A549 (cell line): ENCODE results near the gene SLIT3.

Experiments used
- EHMT2 ChIP-seq: fragments of 200-600 bp; sonication (generic); IDR thresholded peaks from 2 replicates; pipeline ENCODE4 v1.6.1; 2016; ENCODE audit warnings: antibody characterized with exemption, low read depth, mild to moderate bottlenecking, moderate library complexity
- JUN ChIP-seq, 2 experiments: fragments of >200 bp; sonication (Bioruptor Twin); formaldehyde crosslinking; IDR thresholded peaks; 2 replicates in 1 of 2; 3 replicates in 1 of 2; pipeline ENCODE4 v1.6.1; 2016 to 2017
- MAFK ChIP-seq: fragments of 450-650 bp; IDR thresholded peaks from 2 replicates; pipeline ENCODE4 v1.6.1; 2014; ENCODE audit not compliant: partially characterized antibody
- NFE2L2 ChIP-seq: fragments of 150-350 bp; conservative IDR thresholded peaks from 2 replicates; pipeline ENCODE4 v1.6.1; 2014; ENCODE audit warnings: low read length
- NR3C1 ChIP-seq: fragments of >200 bp; sonication (Bioruptor Twin); formaldehyde crosslinking; IDR thresholded peaks from 3 replicates; pipeline ENCODE4 v1.6.1; 2017
- PHF8 ChIP-seq: fragments of 200-600 bp; sonication (generic); IDR thresholded peaks from 2 replicates; pipeline ENCODE4 v1.6.1; 2016; ENCODE audit warnings: low read depth, mild to moderate bottlenecking, antibody characterized with exemption, moderate library complexity, borderline replicate concordance
- POLR2A ChIP-seq: IDR thresholded peaks from 2 replicates; pipeline ENCODE4 v1.6.1; 2012; ENCODE audit warnings: mild to moderate bottlenecking, low read length
- TF ChIP-seq, protein P1 (sequence below): fragments of >200 bp; sonication (Bioruptor Twin); formaldehyde crosslinking; IDR thresholded peaks from 3 replicates; pipeline ENCODE4 v1.5.1; 2016
- TF ChIP-seq, protein P2 (sequence below): IDR thresholded peaks from 2 replicates; pipeline ENCODE4 v1.6.1; 2012

DNA sequence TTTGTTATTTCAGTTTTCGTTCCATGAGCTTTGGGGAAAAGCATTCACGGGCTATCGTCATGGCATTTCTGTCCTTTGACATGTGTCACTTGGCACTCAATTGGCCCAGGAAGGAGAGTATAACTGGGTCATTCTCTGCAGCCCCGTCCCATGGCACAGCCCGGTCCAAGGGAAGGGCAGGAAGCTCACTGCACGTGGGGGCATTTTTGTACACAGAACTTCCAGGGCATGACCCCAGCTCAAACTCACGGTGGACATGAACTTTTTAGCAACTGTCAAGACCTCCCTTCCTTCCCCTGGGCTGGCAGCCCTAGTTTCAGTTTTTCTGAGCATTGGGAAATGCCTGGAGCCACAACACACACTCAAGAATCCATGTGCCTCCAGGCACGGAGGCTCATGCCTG is 560.1 kb downstream of the SLIT3 start:
- TF ChIP-seq NR3C1 (no peak), POLR2A (no peak), NFE2L2 (no peak), JUN (IDR thresholded peaks at IDR 0.05) (no peak), EHMT2 (no peak), PHF8 (no peak), MAFK (no peak)
- TF ChIP-seq, protein P1, sequence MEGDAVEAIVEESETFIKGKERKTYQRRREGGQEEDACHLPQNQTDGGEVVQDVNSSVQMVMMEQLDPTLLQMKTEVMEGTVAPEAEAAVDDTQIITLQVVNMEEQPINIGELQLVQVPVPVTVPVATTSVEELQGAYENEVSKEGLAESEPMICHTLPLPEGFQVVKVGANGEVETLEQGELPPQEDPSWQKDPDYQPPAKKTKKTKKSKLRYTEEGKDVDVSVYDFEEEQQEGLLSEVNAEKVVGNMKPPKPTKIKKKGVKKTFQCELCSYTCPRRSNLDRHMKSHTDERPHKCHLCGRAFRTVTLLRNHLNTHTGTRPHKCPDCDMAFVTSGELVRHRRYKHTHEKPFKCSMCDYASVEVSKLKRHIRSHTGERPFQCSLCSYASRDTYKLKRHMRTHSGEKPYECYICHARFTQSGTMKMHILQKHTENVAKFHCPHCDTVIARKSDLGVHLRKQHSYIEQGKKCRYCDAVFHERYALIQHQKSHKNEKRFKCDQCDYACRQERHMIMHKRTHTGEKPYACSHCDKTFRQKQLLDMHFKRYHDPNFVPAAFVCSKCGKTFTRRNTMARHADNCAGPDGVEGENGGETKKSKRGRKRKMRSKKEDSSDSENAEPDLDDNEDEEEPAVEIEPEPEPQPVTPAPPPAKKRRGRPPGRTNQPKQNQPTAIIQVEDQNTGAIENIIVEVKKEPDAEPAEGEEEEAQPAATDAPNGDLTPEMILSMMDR: no peak
- TF ChIP-seq, protein P2, sequence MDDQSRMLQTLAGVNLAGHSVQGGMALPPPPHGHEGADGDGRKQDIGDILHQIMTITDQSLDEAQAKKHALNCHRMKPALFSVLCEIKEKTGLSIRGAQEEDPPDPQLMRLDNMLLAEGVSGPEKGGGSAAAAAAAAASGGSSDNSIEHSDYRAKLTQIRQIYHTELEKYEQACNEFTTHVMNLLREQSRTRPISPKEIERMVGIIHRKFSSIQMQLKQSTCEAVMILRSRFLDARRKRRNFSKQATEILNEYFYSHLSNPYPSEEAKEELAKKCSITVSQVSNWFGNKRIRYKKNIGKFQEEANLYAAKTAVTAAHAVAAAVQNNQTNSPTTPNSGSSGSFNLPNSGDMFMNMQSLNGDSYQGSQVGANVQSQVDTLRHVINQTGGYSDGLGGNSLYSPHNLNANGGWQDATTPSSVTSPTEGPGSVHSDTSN: no peak
